Thyroid gland (tissue), 4 donors: ENCODE measurements around the gene SQSTM1.

Experiments used
- CTCF ChIP-seq, 6 experiments: fragments of 200-600 bp in 3 of 6; fragments of 450-650 bp in 3 of 6; sonication (generic) in 3 of 6; IDR thresholded peaks; one replicate each; pipeline ENCODE4 v1.5.1; 2016 to 2019; ENCODE audit warnings: antibody characterized with exemption in 6 of 6, mild to moderate bottlenecking in 2 of 6, inconsistent platforms in 1 of 6, moderate library complexity in 1 of 6
- POLR2A ChIP-seq, 2 donors: fragments of 450-650 bp; IDR thresholded peaks; one replicate each; pipeline ENCODE4 v1.6.1; 2017; ENCODE audit warnings: antibody characterized with exemption in 2 of 2, mild to moderate bottlenecking in 2 of 2, moderate library complexity in 1 of 2

- TF ChIP-seq CTCF (IDR thresholded peaks at IDR 0.05) (no peak), POLR2A (IDR thresholded peaks at IDR 0.05) (no peak)
Measured at GRCh38 chr5:179794171-179794570, 26.5 kb upstream of the SQSTM1 start.
